B cell (primary cell): ENCODE results near the gene KRT35.

Experiments
- EZH2 ChIP-seq: IDR thresholded peaks from 2 replicates; pipeline ENCODE4 v1.6.1; 2012; ENCODE audit warnings: borderline replicate concordance, low read depth, mild to moderate bottlenecking, moderate library complexity, low read length; ENCODE audit not compliant: insufficient read depth, poor library complexity, severe bottlenecking
- TF ChIP-seq, protein P1 (sequence below): fragments of 200-600 bp; IDR thresholded peaks from one replicate; pipeline ENCODE4 v1.8.0; 2022; ENCODE audit warnings: antibody characterized with exemption, mild to moderate bottlenecking

DNA sequence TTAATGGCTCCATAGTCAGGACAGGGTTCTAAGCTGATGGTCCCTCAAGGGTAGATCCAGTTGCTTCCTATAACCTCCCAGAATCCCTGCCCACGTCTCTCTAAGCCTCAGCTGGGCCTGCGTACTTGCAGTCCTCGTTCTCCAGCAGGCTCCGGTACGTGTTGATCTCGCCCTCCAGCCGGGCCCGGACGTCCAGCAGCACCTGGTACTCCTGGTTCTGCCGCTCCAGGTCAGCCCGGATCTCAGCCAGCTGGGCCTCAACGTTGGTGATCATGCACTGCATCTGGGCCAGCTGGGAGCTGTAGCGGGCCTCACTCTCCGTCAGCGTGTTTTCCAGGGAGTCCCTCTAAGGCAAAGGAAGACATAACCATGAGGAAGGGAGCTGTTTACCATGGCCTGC is 18.2 kb downstream of the KRT35 start:
- TF ChIP-seq EZH2: no peak
- TF ChIP-seq, protein P1, sequence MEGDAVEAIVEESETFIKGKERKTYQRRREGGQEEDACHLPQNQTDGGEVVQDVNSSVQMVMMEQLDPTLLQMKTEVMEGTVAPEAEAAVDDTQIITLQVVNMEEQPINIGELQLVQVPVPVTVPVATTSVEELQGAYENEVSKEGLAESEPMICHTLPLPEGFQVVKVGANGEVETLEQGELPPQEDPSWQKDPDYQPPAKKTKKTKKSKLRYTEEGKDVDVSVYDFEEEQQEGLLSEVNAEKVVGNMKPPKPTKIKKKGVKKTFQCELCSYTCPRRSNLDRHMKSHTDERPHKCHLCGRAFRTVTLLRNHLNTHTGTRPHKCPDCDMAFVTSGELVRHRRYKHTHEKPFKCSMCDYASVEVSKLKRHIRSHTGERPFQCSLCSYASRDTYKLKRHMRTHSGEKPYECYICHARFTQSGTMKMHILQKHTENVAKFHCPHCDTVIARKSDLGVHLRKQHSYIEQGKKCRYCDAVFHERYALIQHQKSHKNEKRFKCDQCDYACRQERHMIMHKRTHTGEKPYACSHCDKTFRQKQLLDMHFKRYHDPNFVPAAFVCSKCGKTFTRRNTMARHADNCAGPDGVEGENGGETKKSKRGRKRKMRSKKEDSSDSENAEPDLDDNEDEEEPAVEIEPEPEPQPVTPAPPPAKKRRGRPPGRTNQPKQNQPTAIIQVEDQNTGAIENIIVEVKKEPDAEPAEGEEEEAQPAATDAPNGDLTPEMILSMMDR: no peak
